ENCODE results near the gene TCAP. TPM values are rescaled to one million over a fixed set of nuclear protein-coding genes. Genes with fewer than 3 reads are reported as not detected.

TCAP gene
- total and polyA plus RNA-seq, 4 donors, result 0.82 to 1.4 (median 1.2) TPM

DNA sequence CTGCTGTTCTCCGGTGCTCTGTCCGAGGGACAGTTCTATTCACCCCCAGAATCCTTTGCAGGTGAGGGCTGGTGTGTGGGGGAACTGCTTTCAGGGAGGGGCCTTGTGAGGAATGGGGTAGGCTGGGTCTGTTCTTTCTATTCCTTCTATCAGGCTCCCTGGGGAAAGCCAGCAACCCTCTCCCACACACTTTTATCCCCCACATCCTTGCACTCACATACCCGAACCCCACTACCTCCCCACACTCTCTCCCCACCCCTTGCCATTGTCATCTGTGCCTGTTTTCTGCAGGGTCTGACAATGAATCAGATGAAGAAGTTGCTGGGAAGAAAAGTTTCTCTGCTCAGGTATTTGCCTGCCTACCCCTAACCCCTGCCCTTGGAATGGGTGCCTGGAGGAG is 6.4 kb upstream of the TCAP start:
- 91 to 93% methylated on average over 3 of the region's 3 CpGs for WGBS, 2 donors
- Histone ChIP-seq H3K9me3 (ENCODE audit: control insufficient read depth in 4 of 4, insufficient read depth in 3 of 4, low read length in 3 of 4) (no peaks in the 10 kb centered on the region), H3K4me3 (no peak overlapping the region), H3K4me1 (ENCODE audit: control insufficient read depth in 5 of 5, insufficient read depth in 5 of 5, low read length in 5 of 5) (peaks cover 0 to 44% (median 8%) of the 10 kb centered on the region in 5 donors), H3K36me3 (ENCODE audit: control insufficient read depth in 4 of 4, insufficient read depth in 4 of 4, low read length in 4 of 4) (peaks cover 0 to 53% (median 7%) of the 10 kb centered on the region in 4 donors), H3K27ac (ENCODE audit: low read depth in 1 of 2, low read length in 1 of 2) (peak overlapping the region; percentile 52 to 80), H3K9ac (ENCODE audit: insufficient read depth in 1 of 2, low read length in 2 of 2) (no peak overlapping the region), H3K27me3 (ENCODE audit: control insufficient read depth in 3 of 3, insufficient read depth in 3 of 3, low read length in 2 of 3) (no peaks in the 10 kb centered on the region)
- DNase-seq (no peak), ATAC-seq (ENCODE audit: insufficient read depth, low FRiP score) (no peak)
- TF ChIP-seq CTCF (IDR thresholded peaks at IDR 0.05; ENCODE audit: control extremely low read depth, extremely low read depth), result no peak

DNA sequence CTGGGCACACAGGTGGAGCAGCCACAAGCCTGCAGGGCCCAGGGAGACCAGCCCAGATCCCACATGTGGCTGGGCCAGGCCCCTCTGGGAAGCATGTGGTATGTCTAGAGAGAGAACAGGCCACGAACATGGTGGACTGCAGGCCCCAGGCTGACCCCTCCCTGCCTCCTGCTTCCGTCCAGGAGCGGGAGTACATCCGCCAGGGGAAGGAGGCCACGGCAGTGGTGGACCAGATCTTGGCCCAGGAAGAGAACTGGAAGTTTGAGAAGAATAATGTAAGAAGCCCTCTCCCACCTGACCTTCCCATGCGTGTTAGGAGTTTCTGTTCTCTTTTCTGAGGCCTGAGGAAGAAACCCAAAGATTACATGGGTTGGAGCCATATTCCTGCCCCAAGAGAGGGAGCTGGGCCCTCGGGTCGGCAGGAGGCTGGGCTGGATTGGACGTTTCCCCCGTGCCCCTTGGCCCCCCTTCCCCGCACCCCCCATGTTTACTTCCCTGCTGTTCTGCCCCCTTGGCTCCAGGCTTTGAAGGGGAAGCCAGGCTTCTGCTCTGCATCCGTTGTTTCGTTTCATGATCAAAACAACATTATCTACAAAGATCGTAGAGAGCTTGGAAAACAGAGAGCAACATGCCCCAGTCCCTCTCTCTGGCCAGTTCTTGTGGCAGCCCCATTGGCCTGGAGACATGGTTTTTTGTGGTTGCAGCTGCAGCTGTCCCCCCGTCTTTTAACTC is 5.7 kb upstream of the TCAP start:
- Histone ChIP-seq H3K27me3 (ENCODE audit: control insufficient read depth in 3 of 3, insufficient read depth in 3 of 3, low read length in 2 of 3) (no peaks in the 10 kb centered on the region), H3K4me3 (no peak overlapping the region), H3K4me1 (ENCODE audit: control insufficient read depth in 5 of 5, insufficient read depth in 5 of 5, low read length in 5 of 5) (peaks cover 0 to 49% (median 8%) of the 10 kb centered on the region in 5 donors), H3K9me3 (ENCODE audit: control insufficient read depth in 4 of 4, insufficient read depth in 3 of 4, low read length in 3 of 4) (no peaks in the 10 kb centered on the region), H3K9ac (ENCODE audit: insufficient read depth in 1 of 2, low read length in 2 of 2) (peak overlapping the region in 1 of 2 donors; percentile 55), H3K27ac (ENCODE audit: low read depth in 1 of 2, low read length in 1 of 2) (peak overlapping the region; percentile 52 to 82), H3K36me3 (ENCODE audit: control insufficient read depth in 4 of 4, insufficient read depth in 4 of 4, low read length in 4 of 4) (peaks cover 0 to 53% (median 7%) of the 10 kb centered on the region in 4 donors)
- DNase-seq (peak; percentile 77 to 93 (median 87)), ATAC-seq (ENCODE audit: insufficient read depth, low FRiP score) (peak; percentile 8)
- no peak for TF ChIP-seq CTCF (IDR thresholded peaks at IDR 0.05; ENCODE audit: control extremely low read depth, extremely low read depth)
- 25 to 40% methylated on average over 15 of the region's 15 CpGs for WGBS, 2 donors

- H3K27ac ChIP-seq (ENCODE audit: low read depth in 1 of 2, low read length in 1 of 2), result peak overlapping the region; percentile 38 to 82
- peaks cover 0 to 53% (median 8%) of the 10 kb centered on the region in 5 donors for H3K4me1 ChIP-seq (ENCODE audit: control insufficient read depth in 5 of 5, insufficient read depth in 5 of 5, low read length in 5 of 5)
- no peak for DNase-seq
- 51 to 56% methylated on average over 4 to 5 of the region's 5 CpGs for whole genome bisulfite sequencing, 2 donors
- no peak overlapping the region for H3K4me3 ChIP-seq
- peak overlapping the region in 1 of 2 donors; percentile 53 for H3K9ac ChIP-seq (ENCODE audit: insufficient read depth in 1 of 2, low read length in 2 of 2)
- H3K9me3 ChIP-seq (ENCODE audit: control insufficient read depth in 4 of 4, insufficient read depth in 3 of 4, low read length in 3 of 4), result no peaks in the 10 kb centered on the region
- H3K27me3 ChIP-seq (ENCODE audit: control insufficient read depth in 3 of 3, insufficient read depth in 3 of 3, low read length in 2 of 3), result no peaks in the 10 kb centered on the region
- ATAC-seq (ENCODE audit: insufficient read depth, low FRiP score), result no peak
- H3K36me3 ChIP-seq (ENCODE audit: control insufficient read depth in 4 of 4, insufficient read depth in 4 of 4, low read length in 4 of 4), result peaks cover 0 to 53% (median 7%) of the 10 kb centered on the region in 4 donors
- no peak for TF ChIP-seq CTCF (IDR thresholded peaks at IDR 0.05; ENCODE audit: control extremely low read depth, extremely low read depth)
These were observed 5.2 kb upstream of the TCAP start for GRCh38 chr17:39660011-39660360.

All from lung (tissue), 12 donors.